ENCODE measurements around the gene ADGRG1.

ADGRG1 gene

GRCh38 chr16:57640185-57640584, 11.8 kb downstream of the ADGRG1 start:
- TF ChIP-seq CTCF (IDR thresholded peaks at IDR 0.05): no peak

GRCh38 chr16:57640612-57641011, 12.2 kb downstream of the ADGRG1 start:
- no peak for TF ChIP-seq CTCF (IDR thresholded peaks at IDR 0.05)

DNA sequence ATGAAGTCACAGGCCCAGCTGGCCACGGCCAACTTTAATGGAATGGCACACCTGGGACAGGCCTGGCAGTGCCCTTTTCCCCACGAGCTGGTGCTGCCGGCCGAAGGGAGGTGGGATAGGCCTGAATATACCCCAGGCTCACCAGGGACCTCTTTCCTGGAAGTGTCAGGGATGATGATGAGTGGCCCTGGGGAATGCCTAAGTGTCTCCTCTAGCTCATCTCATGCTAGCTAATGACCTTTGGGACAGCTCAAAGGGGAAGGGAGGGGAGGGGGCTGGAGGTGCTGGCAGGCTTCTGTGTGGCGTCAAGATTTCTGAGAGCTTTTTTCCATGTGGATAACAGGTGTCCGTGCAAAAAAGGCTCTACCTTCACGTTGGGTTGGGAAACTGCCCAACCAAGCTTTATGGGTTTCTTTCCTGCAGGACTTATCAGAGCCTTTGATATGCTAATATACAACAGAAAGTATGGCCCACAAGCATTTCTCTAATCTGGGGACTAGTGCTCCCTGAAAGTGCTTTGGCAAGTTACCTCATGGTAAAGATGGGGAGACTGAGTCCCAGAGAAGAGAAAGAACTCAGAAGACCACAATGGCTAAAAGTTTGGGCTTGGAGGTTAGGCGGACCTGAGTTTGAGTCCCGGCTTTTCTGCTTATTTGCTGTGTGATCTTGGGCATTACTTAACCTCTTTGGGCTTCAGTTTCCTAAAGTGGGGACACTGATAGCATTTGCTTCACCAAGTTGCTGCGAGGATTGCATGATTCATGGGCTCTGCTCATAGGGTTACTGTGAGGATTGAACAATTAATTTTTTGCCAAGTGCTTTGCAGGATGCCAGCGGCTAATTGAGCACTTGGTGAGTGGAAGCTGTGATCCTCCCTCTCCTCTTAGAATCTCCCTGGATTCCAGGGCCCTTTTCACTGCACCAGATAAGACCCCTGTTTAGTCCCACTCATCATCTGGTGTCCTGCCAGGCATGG, 14.0 kb downstream of the ADGRG1 start:
- no peak for TF ChIP-seq CTCF (IDR thresholded peaks at IDR 0.05)

DNA sequence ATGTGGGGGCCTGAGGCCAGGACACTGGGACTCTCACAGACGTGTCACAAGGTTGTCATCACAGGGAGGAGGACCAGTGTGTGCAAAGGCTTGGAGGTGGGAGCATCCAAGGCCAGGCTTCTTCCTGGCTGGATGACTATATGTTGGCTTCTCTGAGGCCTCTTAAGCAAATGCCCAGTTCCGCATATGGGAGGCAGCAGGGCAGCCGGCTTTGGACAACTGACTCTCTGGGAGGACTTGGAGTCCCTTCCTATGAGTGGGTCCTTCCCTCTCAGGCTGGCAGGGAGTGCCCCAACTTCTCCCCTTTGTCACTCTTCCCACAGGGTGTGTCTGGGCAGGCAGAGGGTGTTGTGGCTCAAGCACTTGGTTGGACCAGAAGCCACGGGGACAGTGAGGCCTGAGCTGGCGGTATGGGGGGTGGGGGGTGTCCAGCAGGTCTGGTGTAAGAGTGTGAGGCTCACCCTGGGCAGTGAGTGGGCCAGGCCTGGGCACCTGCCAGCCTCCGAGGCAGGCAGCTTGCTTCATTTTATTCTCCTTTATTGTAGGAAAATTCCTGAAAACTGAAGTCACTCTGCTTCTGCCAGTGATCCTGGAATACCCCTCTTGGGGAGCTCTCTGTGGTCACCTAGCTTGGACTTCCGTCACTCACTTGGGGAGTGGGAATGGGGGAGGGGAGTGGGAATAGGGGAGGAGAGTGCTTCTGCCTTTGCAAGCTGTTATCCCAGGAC, 14.9 kb downstream of the ADGRG1 start:
- no peak for TF ChIP-seq CTCF (IDR thresholded peaks at IDR 0.05)

DNA sequence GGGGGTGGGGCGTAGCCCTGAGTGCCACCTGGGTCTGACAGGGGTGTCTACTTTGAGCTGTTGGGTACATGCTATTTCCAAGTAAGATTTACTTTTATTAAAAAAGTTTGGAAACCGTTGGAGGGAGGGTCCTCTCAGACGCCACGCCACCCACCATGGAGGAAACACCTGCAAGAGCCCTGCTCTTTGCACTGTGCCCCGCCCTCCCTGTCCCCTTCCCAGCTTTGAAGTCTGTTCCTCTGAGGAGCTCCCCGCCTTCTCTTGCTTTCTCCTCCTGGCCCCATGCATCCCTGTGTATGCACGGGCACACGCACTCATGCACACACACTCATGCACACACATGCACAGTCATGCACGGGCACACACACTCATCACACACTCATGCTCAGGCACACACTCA, 15.5 kb downstream of the ADGRG1 start:
- TF ChIP-seq CTCF (IDR thresholded peaks at IDR 0.05): no peak

DNA sequence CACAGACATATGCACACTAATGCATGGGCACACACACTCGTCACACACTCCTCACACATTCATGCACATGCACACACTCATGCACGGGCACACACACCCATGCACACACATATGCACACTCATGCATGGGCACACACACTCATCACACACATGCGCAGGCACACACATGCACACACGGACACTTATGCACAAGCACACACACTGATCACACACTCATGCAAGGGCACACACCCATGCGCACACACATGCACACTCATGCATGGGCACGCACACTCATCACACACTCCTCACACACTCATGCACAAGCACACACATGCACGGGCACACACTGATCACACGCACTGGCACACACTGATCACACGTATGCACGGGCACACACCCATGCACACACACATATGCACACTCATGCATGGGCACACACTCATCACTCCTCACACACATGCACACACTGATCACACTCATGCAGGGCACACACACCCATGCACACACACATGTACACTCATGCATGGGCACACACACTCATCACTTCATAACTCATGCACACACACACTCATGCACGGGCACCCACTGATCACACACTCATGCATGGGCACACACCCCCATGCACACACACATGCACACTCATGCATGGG, 16.1 kb downstream of the ADGRG1 start:
- no peak for TF ChIP-seq CTCF (IDR thresholded peaks at IDR 0.05)

DNA sequence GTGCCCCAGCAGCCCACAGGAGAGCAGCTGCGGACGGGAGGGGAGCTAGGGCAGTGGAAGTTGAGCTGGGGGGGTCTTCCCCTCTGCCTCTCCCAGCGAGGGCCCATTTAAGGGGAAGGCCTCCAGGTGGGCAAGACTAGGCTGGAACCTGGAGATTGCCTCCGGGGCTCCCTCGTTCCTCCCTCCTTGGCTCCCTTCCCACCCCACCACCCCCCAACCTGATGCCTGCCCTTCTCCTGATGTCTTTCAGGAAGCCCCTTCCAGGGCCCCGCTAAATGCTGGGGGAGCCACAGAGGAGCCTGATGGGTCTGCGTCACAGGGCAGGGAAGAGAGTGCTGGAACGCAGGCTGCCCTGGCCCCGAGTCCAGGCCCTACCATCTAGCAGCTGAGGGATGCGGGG, 16.7 kb downstream of the ADGRG1 start:
- no peak for TF ChIP-seq CTCF (IDR thresholded peaks at IDR 0.05)
